CD8-positive, alpha-beta memory T cell (primary cell): ENCODE data around the gene FOLR3. TPM values are rescaled to one million over a fixed set of nuclear protein-coding genes. Genes with fewer than 3 reads are reported as not detected.
"Not testable (repeated sequence)": the region's sequence is repeated elsewhere in the genome, so short reads cannot be mapped to it uniquely, and the experiment has no call there.

Experiments
- CTCF ChIA-PET: fragments of 350-600 bp; sonication (Branson Sonifier 250); formaldehyde crosslinking; loops from one replicate; lab custom pipeline; 2021; ENCODE audit warnings: antibody characterized with exemption; lab: Charles Lee
- POLR2A ChIA-PET: fragments of 350-600 bp; sonication (Branson Sonifier 250); formaldehyde crosslinking; loops from one replicate; lab custom pipeline; 2021; ENCODE audit warnings: antibody characterized with exemption; lab: Charles Lee
- DNase-seq, 5 donors: peaks; one replicate each; pipeline versions ENCODE4 v3.0.0 to v3.0.0-alpha.2; 2020 to 2022; ENCODE audit warnings: mixed read lengths in 1 of 5
- H3K27ac ChIP-seq: one replicate; pipeline ENCODE4 v1.7.0; 2013; ENCODE audit warnings: low read depth, mild to moderate bottlenecking, low read length, moderate library complexity
- H3K27me3 ChIP-seq: 2 replicates; pipeline ENCODE4 v1.7.0; 2013; ENCODE audit warnings: low read length, mild to moderate bottlenecking; ENCODE audit not compliant: insufficient read depth, poor library complexity, severe bottlenecking
- H3K36me3 ChIP-seq: 2 replicates; pipeline ENCODE4 v1.7.0; 2013; ENCODE audit warnings: mild to moderate bottlenecking, low read length, moderate library complexity; ENCODE audit not compliant: insufficient read depth
- H3K4me1 ChIP-seq: 2 replicates; pipeline ENCODE4 v1.7.0; 2013; ENCODE audit warnings: mild to moderate bottlenecking, low read length, moderate library complexity; ENCODE audit not compliant: insufficient read depth
- H3K4me3 ChIP-seq: 2 replicates; pipeline ENCODE4 v1.7.0; 2013; ENCODE audit warnings: mild to moderate bottlenecking, low read length
- H3K9me3 ChIP-seq: 2 replicates; pipeline ENCODE4 v1.7.0; 2013; ENCODE audit warnings: mild to moderate bottlenecking, low read length
- H3K27ac Mint-ChIP-seq, 8 donors: one replicate each; pipeline ENCODE4 v1.8.0; 2020 to 2021; ENCODE audit warnings: mixed read lengths in 8 of 8, mild to moderate bottlenecking in 6 of 8, inconsistent platforms in 3 of 8, moderate library complexity in 3 of 8
- H3K27me3 Mint-ChIP-seq, 2 donors: one replicate each; pipeline ENCODE4 v1.8.0; 2020 to 2021; ENCODE audit warnings: mixed read lengths in 2 of 2, mild to moderate bottlenecking in 1 of 2, moderate library complexity in 1 of 2
- H3K36me3 Mint-ChIP-seq, 3 donors: one replicate each; pipeline ENCODE4 v1.8.0; 2020 to 2021; ENCODE audit warnings: mixed read lengths in 3 of 3, inconsistent platforms in 1 of 3, mild to moderate bottlenecking in 1 of 3
- H3K4me1 Mint-ChIP-seq, 3 donors: one replicate each; pipeline ENCODE4 v1.8.0; 2020 to 2021; ENCODE audit warnings: mixed read lengths in 3 of 3, inconsistent platforms in 1 of 3, mild to moderate bottlenecking in 1 of 3
- H3K4me3 Mint-ChIP-seq, 7 donors: one replicate each; pipeline ENCODE4 v1.8.0; 2020 to 2021; ENCODE audit warnings: mixed read lengths in 7 of 7, mild to moderate bottlenecking in 6 of 7, moderate library complexity in 4 of 7, inconsistent platforms in 2 of 7
- H3K9me3 Mint-ChIP-seq, 5 donors: one replicate each; pipeline ENCODE4 v1.8.0; 2020 to 2022; ENCODE audit warnings: mixed read lengths in 5 of 5, mild to moderate bottlenecking in 3 of 5, moderate library complexity in 2 of 5, inconsistent platforms in 1 of 5
- polyA plus RNA-seq: library from polyadenylated mRNA; unstranded; fragments of 300-500 nt; fragmentation: Illumina TruSeq; gene quantifications from one replicate; pipeline ENCODE4 v1.2.3, GENCODE V29; 2021
- total RNA-seq, 2 experiments: library from RNA; stranded (reverse); gene quantifications; one replicate each; pipeline ENCODE4 v1.2.3, GENCODE V29; 2021

The FOLR3 gene
- total and polyA plus RNA-seq, 3 experiments from 2014 or later = not detected

DNA sequence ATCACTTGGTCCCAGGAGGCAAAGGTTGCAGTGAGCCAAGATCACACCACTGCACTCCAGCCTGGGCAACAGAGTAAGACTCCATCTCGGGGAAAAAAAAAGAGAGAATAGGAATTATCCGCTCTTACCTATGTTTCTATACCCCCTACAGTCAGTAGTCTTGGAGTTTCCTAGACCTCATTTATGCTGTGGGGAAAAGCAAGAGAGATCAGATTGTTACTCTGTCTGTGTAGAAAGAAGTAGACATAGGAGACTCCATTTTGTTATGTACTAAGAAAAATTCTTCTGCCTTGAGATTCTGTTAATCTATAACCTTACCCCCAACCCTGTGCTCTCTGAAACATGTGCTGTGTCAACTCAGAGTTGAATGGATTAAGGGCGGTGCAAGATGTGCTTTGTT, 28.7 kb downstream of the FOLR3 start:
- H3K4me1 ChIP-seq, H3K27ac Mint-ChIP-seq, H3K9me3 ChIP-seq, CTCF ChIA-PET, DNase-seq, POLR2A ChIA-PET, H3K4me1 Mint-ChIP-seq, H3K36me3 ChIP-seq, H3K27me3 ChIP-seq, H3K4me3 Mint-ChIP-seq, H3K36me3 Mint-ChIP-seq, H3K4me3 ChIP-seq, H3K27ac ChIP-seq, H3K9me3 Mint-ChIP-seq: not testable (repeated sequence)
- peaks cover 9 to 48% of the 10 kb centered on the region in 2 donors for H3K27me3 Mint-ChIP-seq

GRCh38 chr11:72169046-72169555, 33.6 kb downstream of the FOLR3 start:
- H3K36me3 ChIP-seq, DNase-seq, H3K9me3 Mint-ChIP-seq, H3K4me1 ChIP-seq, H3K27me3 ChIP-seq, H3K4me3 ChIP-seq, H3K36me3 Mint-ChIP-seq, H3K9me3 ChIP-seq, H3K27ac ChIP-seq, H3K4me1 Mint-ChIP-seq, H3K27ac Mint-ChIP-seq, POLR2A ChIA-PET: not testable (repeated sequence)
- CTCF ChIA-PET = interaction anchor here (0.6 kb wide), 1 partner anchor 14 kb away, joined by 3 read pairs; no protein-coding TSS in a partner anchor
- Mint-ChIP-seq H3K4me3 (peak overlapping the region in 1 of 7 donors; percentile 41), H3K27me3 (peaks cover 6 to 29% of the 10 kb centered on the region in 2 donors)

DNA sequence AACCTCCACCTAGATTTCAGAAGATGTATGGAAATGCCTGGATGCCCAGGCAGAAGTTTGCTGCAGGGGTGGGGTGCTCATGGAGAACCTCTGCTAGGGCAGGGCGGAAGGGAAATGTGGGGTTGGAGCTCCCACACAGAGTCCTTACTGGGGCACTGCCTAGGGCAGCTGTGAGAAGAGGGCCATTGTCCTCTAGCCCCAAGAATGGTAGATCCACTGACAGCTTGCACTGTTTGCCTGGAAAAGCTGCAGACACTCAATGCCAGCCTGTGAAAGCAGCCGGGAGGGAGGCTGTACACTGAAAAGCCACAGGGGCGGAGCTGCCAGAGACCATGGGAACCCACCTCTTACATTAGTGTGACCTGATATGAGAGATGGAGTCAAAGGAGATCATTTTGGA, 34.2 kb downstream of the FOLR3 start:
- H3K9me3 ChIP-seq, H3K4me3 ChIP-seq, H3K27ac ChIP-seq, H3K27me3 ChIP-seq, H3K4me1 ChIP-seq, H3K4me3 Mint-ChIP-seq, CTCF ChIA-PET, H3K9me3 Mint-ChIP-seq, DNase-seq, H3K4me1 Mint-ChIP-seq, H3K36me3 Mint-ChIP-seq, H3K36me3 ChIP-seq, POLR2A ChIA-PET: not testable (repeated sequence)
- Mint-ChIP-seq H3K27ac (peak overlapping the region in 1 of 8 donors; percentile 44), H3K27me3 (peaks cover 5 to 27% of the 10 kb centered on the region in 2 donors)

GRCh38 chr11:72172043-72172442, 36.5 kb downstream of the FOLR3 start:
- H3K36me3 ChIP-seq, H3K4me3 ChIP-seq, H3K4me1 Mint-ChIP-seq, H3K27ac Mint-ChIP-seq, H3K4me1 ChIP-seq, H3K27ac ChIP-seq, H3K9me3 ChIP-seq, CTCF ChIA-PET, POLR2A ChIA-PET, DNase-seq, H3K36me3 Mint-ChIP-seq, H3K4me3 Mint-ChIP-seq, H3K27me3 ChIP-seq, H3K9me3 Mint-ChIP-seq: not testable (repeated sequence)
- H3K27me3 Mint-ChIP-seq = peaks cover 9 to 23% of the 10 kb centered on the region in 2 donors

GRCh38 chr11:72173291-72173690, 37.8 kb downstream of the FOLR3 start:
- H3K4me3 Mint-ChIP-seq = no peak overlapping the region
- no peaks in the 10 kb centered on the region for H3K9me3 Mint-ChIP-seq
- H3K27me3 ChIP-seq = no peaks in the 10 kb centered on the region
- no peaks in the 10 kb centered on the region for H3K9me3 ChIP-seq
- no peaks in the 10 kb centered on the region for H3K4me1 ChIP-seq
- ChIA-PET CTCF (interaction anchor here (1.2 kb wide), 1 partner anchor 258 kb away, joined by 3 read pairs; no protein-coding TSS in a partner anchor), POLR2A (no interaction called here)
- peaks cover 0 to 5% (median 4%) of the 10 kb centered on the region in 3 donors for H3K4me1 Mint-ChIP-seq
- H3K4me3 ChIP-seq = no peak overlapping the region
- no peak overlapping the region for H3K27ac ChIP-seq
- no peaks in the 10 kb centered on the region for H3K36me3 ChIP-seq
- H3K36me3 Mint-ChIP-seq = no peaks in the 10 kb centered on the region
- H3K27ac Mint-ChIP-seq = no peak overlapping the region
- no peak for DNase-seq
- peaks cover 9 to 30% of the 10 kb centered on the region in 2 donors for H3K27me3 Mint-ChIP-seq

DNA sequence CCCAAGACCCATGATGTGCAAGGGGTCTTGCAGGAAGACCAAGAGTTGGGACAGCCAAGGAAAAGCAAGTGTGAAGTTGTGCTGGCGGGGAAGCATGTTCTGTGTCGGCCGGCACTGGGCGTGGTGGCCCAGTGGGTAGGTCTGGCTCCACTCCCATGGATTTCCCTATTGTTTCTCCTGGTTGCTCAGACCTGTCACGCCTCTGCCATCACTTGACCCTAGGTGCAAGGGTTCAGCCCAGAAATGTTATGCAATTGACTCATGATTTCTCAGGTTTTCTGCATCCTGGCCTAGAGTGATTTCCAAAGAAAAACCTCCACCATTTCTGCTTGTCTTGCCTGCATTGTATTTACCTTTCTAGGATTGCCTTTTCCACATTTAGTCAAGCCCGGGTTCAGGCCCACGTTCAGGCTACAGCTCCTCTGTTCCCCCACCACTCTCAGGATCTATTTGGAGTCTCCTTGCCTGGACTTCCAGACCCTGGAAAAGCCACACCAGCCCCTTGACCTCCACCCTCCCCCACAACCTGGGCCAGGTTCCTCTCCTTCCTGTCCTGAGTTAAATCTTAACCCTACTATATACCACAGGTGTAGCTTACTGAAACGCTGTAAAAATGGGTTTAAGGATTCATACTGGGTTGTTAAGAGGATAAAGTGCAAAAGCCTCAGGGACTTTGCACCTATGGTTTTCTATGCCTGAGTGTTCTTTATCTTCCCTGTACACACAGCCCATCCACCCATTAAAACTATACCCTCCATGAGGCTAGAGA, 39.0 kb downstream of the FOLR3 start:
- no peak for DNase-seq
- Mint-ChIP-seq H3K9me3 (no peaks in the 10 kb centered on the region), H3K36me3 (no peaks in the 10 kb centered on the region), H3K27me3 (peaks cover 9 to 25% of the 10 kb centered on the region in 2 donors), H3K4me3 (no peak overlapping the region), H3K27ac (no peak overlapping the region), H3K4me1 (peaks cover 0 to 5% (median 4%) of the 10 kb centered on the region in 3 donors)
- no peak overlapping the region for H3K27ac ChIP-seq
- no peaks in the 10 kb centered on the region for H3K9me3 ChIP-seq
- no peaks in the 10 kb centered on the region for H3K36me3 ChIP-seq
- no peaks in the 10 kb centered on the region for H3K27me3 ChIP-seq
- H3K4me1 ChIP-seq = no peaks in the 10 kb centered on the region
- CTCF ChIA-PET = interaction anchor here (1.0 to 1.2 kb wide), 2 partner anchors 9 to 257 kb away, joined by 3 read pairs; no protein-coding TSS in a partner anchor
- POLR2A ChIA-PET = no interaction called here
- no peak overlapping the region for H3K4me3 ChIP-seq

- no peak overlapping the region for H3K4me3 Mint-ChIP-seq
- no peaks in the 10 kb centered on the region for H3K27me3 ChIP-seq
- CTCF ChIA-PET = no interaction called here
- DNase-seq = no peak
- no peaks in the 10 kb centered on the region for H3K36me3 ChIP-seq
- H3K4me1 ChIP-seq = no peaks in the 10 kb centered on the region
- no peak overlapping the region for H3K27ac ChIP-seq
- H3K4me3 ChIP-seq = no peak overlapping the region
- POLR2A ChIA-PET = no interaction called here
- H3K4me1 Mint-ChIP-seq = no peaks in the 10 kb centered on the region
- no peaks in the 10 kb centered on the region for H3K9me3 ChIP-seq
- peak overlapping the region in 1 of 8 donors; percentile 60 for H3K27ac Mint-ChIP-seq
- no peaks in the 10 kb centered on the region for H3K9me3 Mint-ChIP-seq
- H3K27me3 Mint-ChIP-seq = peaks cover 17 to 40% of the 10 kb centered on the region in 2 donors
- no peaks in the 10 kb centered on the region for H3K36me3 Mint-ChIP-seq
Observed at GRCh38 chr11:72177656-72178055, 42.1 kb downstream of the FOLR3 start.

DNA sequence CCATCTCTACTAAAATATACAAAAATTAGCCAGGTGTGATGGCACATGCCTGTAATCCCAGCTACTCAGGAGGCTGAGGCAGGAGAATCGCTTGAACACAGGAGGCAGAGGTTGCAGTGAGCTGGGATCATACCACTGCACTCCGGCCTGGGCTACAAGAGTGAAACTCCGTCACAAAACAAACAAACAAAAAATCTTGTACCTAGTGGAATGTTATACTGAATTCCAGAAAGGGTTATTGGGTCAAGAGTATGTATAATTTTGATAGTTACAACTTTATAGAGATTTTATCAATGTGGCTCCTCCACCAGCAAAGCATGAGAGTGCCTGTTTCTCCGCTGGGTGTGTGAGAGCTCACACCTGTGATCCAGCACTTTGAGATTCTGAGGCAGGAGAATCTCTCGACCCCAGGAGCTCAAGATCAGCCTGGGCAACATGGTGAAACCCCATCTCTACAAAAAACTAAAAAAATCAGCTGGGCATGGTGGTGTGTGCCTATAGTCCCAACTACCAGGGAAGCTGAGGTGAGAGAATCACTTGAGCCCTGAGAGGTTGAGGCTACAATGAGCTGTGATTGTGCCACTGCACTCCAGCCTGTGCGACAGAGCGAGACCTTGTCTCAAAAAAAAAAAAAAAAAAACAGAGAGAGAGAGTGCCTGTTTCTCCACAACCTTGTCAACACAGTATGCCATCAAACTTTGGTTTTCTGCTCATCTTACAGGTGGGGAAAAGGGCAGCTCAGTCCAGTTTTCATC, 43.7 kb downstream of the FOLR3 start:
- no peak overlapping the region for H3K27ac ChIP-seq
- no peaks in the 10 kb centered on the region for H3K36me3 ChIP-seq
- Mint-ChIP-seq H3K27me3 (peaks cover 15 to 39% of the 10 kb centered on the region in 2 donors), H3K4me3 (no peak overlapping the region), H3K27ac (no peak overlapping the region), H3K36me3 (no peaks in the 10 kb centered on the region), H3K4me1 (peaks cover 3 to 4% (median 3%) of the 10 kb centered on the region in 3 donors), H3K9me3 (no peaks in the 10 kb centered on the region)
- H3K9me3 ChIP-seq = no peaks in the 10 kb centered on the region
- no peaks in the 10 kb centered on the region for H3K27me3 ChIP-seq
- ChIA-PET POLR2A (no interaction called here), CTCF (interaction anchor here (0.7 kb wide), 1 partner anchor 21 kb away, joined by 3 read pairs; no protein-coding TSS in a partner anchor)
- H3K4me1 ChIP-seq = no peaks in the 10 kb centered on the region
- no peak overlapping the region for H3K4me3 ChIP-seq
- DNase-seq = no peak
